ENCODE results near the gene CYP27C1.

Gene CYP27C1

GRCh38 chr2:127193164-127193966 is 26.7 kb downstream of the CYP27C1 start:
- peak; percentile 57 for DNase-seq (ENCODE audit: low spot score)

GRCh38 chr2:127191331-127192219 is 28.5 kb downstream of the CYP27C1 start:
- DNase-seq (ENCODE audit: low spot score) = no peak

GRCh38 chr2:127188797-127189196 is 31.3 kb downstream of the CYP27C1 start:
- no peak for DNase-seq (ENCODE audit: low spot score)

GRCh38 chr2:127187831-127188230 is 32.3 kb downstream of the CYP27C1 start:
- DNase-seq (ENCODE audit: low spot score) = no peak

- no peak for DNase-seq (ENCODE audit: low spot score)
Observed at GRCh38 chr2:127187081-127187775, 32.9 kb downstream of the CYP27C1 start.

- no peak for DNase-seq (ENCODE audit: low spot score)
Observed at GRCh38 chr2:127185705-127186104, 34.4 kb downstream of the CYP27C1 start.

- DNase-seq (ENCODE audit: low spot score) = no peak
Observed at GRCh38 chr2:127185093-127185492, 35.0 kb downstream of the CYP27C1 start.

- no peak for DNase-seq (ENCODE audit: low spot score)
Observed at GRCh38 chr2:127183771-127184170, 36.3 kb downstream of the CYP27C1 start.

- DNase-seq (ENCODE audit: low spot score) = no peak
Observed at GRCh38 chr2:127182626-127183458, 37.3 kb downstream of the CYP27C1 start.

- DNase-seq (ENCODE audit: low spot score) = no peak
Observed at GRCh38 chr2:127181851-127182250, 38.2 kb downstream of the CYP27C1 start.

- DNase-seq (ENCODE audit: low spot score) = no peak
Observed at GRCh38 chr2:127179766-127180165, 40.3 kb downstream of the CYP27C1 start.

- no peak for DNase-seq (ENCODE audit: low spot score)
Observed at GRCh38 chr2:127177617-127178263, 42.4 kb downstream of the CYP27C1 start.

- DNase-seq (ENCODE audit: low spot score) = peak; percentile 50
Observed at GRCh38 chr2:127176371-127177311, 43.5 kb downstream of the CYP27C1 start.

GRCh38 chr2:127175751-127176354 is 44.2 kb downstream of the CYP27C1 start:
- peak; percentile 57 for DNase-seq (ENCODE audit: low spot score)

GRCh38 chr2:127175041-127175721 is 44.9 kb downstream of the CYP27C1 start:
- peak; percentile 62 for DNase-seq (ENCODE audit: low spot score)

GRCh38 chr2:127174640-127175039 is 45.5 kb downstream of the CYP27C1 start:
- DNase-seq (ENCODE audit: low spot score) = no peak

- peak; percentile 42 for DNase-seq (ENCODE audit: low spot score)
Observed at GRCh38 chr2:127174136-127174535, 46.0 kb downstream of the CYP27C1 start.

GRCh38 chr2:127173057-127173456 is 47.0 kb downstream of the CYP27C1 start:
- DNase-seq (ENCODE audit: low spot score) = peak; percentile 49

GRCh38 chr2:127172306-127172705 is 47.8 kb downstream of the CYP27C1 start:
- no peak for DNase-seq (ENCODE audit: low spot score)

Data from AG08396 (cell line).